HG03060 (cell line): ENCODE results near the gene POU5F2.

Experiments
- ATAC-seq: cut with Tn5 transposase; IDR thresholded peaks from one replicate; pipeline ENCODE4 v1.9.1; 2021; ENCODE audit warnings: low read depth, moderate number of reproducible peaks; ENCODE audit not compliant: unreplicated experiment

POU5F2 gene, protein sequence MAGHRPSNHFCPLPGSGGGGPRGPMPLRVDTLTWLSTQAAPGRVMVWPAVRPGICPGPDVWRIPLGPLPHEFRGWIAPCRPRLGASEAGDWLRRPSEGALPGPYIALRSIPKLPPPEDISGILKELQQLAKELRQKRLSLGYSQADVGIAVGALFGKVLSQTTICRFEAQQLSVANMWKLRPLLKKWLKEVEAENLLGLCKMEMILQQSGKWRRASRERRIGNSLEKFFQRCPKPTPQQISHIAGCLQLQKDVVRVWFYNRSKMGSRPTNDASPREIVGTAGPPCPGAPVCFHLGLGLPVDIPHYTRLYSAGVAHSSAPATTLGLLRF

DNA sequence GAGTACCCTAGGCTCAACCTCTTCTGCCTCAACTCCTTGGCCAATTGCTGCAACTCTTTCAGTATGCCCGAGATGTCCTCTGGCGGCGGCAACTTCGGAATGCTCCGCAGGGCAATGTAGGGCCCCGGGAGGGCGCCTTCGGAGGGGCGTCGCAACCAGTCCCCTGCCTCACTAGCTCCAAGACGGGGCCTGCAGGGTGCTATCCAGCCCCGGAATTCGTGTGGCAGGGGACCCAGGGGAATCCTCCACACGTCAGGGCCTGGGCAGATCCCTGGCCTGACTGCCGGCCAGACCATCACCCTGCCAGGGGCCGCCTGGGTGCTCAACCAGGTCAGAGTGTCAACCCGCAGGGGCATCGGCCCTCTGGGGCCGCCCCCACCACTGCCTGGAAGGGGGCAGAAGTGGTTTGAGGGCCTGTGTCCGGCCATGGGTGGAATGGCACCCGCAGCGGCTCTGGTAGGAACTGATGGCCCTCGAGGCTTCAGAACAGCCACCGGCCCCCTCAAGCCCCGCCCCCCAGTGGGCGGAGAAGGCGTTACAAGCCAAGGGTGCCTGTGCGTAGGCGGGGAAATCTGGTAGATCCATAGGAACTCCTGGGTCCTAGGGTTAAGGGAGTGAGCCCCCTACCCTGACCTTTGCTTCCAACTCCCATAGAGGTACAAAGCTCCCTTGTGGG is at the start of gene POU5F2:
Gene POU5F2 (minus strand): TSS at position 465 of the 676 bp plus-strand sequence. CDS start 37 bp downstream, at position 428.
- ATAC-seq = no peak

DNA sequence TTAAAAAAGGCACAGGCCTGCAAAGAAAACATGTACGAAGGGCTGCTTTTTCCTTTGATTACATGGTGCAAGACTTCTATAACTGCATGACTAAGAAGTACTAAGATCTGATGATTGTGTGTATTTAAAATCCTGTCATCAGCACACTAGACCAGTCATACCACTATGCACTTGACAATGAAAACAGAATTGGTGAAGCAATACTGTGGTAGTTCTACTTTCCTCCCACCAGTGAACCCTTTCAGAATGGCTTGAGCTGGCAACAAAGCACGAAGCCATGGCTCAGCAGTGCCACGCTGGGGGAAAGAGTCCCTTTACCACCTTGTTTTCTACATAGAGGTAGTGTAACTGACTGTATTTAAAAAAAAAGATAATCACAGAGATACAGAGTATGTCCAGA is 49.0 kb upstream of the POU5F2 start:
- ATAC-seq = no peak

DNA sequence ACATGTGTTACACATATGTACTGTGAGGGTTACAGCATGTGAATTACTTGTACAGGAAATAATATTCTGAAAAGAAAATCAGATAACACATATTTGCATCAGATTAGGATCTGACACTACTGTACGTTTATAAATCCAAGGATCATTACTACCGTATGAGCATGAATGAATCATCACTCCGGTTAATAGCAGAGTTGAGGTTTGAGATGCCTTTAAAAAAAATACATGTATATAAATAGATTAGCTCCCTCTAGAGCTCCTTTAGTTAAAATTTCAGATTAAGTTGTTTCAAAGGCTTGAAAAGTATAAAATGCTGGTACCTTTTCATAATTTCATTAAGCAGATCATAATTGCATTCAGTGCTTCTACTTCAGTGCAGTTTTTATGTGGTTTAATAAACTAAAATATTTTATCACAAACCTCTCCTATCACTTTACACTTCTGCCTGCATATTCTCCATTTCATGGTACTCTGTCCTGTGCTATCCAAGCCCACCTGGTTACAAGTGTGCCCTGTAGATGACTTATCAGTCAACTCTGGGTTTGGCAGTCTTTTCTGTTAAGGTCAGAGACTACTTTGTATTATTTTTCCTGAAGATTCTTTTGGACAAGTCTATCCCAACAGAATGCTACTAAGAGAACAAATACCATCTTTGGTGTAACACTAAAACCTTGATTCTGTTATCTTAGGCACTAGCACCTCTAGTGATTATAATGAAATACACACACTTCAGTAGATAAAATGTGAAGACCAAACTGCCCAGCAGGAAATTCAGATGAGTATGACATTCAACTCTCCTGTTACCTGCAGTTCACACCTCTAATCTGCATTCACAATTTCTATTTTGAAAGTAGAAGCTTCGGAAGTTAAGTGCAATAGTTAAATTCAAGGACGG is 48.0 kb upstream of the POU5F2 start:
- no peak for ATAC-seq

DNA sequence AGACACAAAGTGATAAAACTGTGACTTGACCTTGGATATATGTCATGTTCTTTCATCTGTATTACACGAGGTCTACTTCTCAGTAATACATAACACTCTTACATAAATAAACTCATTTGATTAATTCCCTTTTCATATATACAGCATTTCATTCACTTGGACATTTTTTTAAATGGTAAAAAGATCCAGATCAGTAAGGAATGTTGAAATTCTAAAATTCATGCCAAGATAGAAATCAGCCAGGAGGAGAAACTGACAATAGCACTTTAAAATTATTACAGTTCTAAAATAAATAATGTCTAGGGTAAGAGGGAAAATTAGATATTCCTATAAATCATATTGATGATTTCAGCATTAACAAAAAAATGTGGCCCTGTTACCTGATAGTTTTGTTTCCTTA is 46.2 kb upstream of the POU5F2 start:
- no peak for ATAC-seq

DNA sequence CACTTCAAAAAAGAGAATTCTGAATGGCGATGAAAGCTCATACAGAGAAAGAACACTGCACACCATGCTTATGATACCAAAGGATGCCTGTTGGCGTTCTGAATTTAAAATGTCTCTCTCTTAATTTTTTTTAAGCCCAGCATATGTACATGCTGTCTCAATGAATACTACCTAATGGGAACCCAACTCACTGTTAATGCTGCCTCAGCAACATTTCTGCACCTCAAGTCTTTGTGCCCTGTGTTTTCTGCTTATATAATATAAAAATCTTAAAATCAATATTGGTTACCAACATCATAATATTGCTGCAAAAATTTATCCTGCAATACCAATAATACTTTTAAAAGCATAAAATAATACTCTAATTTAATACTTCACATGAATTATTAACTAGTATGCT is 44.1 kb upstream of the POU5F2 start:
- no peak for ATAC-seq

DNA sequence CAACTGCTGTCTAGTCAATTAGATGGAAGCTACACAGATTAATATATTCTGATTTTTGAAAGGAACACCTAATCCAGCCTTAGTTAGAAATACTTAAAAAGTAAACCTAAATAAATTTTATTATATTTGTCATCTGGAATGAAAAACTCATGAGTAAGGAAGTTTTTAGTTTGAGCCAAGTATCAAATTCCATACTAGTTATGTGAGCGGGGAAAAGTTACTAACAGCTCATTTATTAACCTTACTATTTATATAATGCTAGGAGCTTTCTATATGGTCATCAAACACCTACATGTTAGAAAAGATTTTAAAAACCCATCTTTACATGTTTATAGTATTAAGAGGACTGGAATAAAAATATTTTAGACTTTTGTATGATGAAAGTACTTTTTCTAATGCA is 41.6 kb upstream of the POU5F2 start:
- no peak for ATAC-seq

DNA sequence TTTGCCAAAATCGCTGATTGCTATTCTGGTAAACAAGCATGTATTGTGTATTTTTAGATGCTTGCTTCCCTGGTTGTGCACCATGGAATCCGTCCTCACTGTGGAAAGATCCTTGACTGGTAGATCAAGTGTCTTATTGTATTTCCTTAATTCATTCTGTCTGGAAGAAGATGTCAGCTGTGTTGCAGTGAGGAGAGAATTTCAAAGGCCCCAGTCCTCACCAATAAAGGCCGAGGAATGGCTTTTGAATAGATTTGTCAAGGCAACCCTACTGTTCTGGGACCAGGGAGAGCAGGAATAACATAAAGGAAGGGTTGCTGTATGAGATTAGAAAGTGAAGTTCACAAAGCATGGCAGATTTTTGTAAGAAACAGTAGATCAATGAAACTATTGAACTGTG is 36.2 kb upstream of the POU5F2 start:
- no peak for ATAC-seq

DNA sequence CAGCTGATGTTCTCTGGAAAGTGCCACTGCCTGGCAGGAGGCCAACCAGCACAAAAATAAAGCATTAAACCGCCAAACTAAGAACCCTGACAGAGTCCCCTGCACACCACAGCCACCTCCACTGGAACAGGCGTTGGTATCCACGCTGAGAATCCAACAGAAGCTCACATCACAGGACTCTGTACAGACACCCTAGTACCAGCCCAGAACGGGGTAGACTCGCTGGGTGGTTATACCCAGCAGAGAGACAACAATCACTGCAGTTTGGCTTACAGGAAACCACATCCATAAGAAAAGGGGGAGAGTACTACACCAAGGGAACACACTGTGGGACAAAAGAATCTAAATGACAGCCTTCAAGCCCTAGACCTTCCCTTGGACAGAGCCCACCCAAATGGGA is 15.0 kb upstream of the POU5F2 start:
- no peak for ATAC-seq

DNA sequence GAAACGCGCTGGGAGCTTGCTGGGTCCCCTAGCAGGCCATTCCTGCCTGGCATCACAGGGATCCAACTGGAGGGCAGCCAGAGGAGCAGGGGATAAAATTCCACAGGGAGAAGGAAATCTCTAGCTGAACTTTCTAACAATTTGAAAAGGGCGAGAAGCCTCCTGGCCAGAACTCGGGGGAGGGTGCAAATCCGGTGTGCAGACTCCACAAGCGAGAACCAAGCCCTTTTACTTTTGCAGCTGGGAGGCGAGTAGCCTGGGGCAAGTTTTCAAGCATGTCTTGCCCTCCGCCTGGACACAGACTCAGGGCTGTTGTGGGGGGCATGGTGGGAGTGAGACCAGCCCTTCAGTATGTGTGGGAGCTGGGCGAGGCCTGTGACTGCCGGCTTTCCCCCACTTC is 14.3 kb upstream of the POU5F2 start:
- ATAC-seq = no peak

DNA sequence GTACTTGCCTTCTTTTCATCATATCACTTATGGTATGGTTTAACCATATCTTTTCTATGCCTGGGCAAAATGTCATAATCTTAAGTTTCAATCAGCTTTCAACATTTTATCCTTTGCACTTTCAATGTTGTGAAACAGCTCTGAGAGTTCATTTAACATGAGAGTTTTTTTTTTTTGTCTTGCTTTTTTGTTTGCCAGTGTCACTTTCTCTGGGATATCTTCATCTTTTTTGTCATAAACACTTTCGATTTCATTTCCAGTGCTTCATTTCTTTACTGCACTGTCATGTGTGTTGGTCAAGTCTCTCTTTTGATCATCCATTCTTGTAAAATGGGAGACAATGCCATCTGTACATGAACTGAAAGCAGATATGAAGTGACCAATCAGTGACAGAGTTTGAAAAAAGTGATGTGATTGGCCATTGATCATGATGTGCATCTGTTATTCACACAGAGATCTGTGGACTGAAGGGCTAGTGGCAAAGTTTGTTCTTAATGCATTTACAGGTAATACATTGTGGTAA is 7.5 kb upstream of the POU5F2 start:
- no peak for ATAC-seq

DNA sequence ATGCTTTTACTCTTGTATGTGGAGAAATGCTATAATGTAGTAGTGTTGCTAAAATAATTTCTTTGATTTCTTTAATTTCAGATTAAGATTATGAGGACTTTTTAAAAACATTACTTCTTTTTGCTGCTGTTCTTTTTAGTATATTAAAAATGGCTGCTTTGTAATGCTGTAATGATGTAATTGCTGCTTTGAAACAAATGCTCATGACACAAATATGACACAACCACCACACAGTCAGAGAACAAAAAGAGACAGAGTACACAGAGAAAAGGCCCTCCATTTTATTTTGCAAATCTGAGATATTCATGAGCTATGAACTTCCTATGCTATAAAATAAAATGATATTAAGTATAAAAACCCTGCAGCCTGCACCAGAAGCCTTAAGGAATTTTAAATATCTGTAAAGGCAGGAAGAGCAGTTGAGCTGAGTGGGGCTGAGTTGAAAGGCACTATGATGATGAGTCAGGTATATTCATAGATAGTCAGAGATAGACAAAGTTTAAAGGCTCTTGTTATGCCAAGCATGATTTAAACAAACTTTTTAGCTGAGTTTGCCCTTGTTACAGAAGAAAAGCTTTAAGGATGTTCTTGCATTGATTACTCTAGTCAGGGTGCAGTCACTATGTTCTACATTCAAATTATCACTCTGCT is 5.1 kb upstream of the POU5F2 start:
- ATAC-seq = no peak

DNA sequence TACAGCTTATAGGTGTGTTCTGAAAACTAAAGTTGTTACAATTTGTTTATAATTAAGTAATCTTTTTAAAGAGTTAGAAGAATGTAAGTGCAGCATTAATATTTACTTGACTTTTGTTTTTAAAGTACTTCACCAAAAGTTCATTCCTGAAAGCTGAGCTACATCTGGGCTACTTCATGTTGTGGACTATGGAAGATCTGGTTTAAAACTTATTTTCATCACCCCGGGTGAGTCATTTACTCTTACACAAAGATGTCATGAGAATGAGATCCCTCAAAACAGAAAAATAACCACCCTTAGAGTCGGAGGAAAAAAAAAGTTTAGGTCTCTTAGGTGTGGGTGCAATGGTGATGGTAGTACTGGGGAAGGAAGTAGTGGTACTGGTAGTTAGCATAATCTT is 5.1 kb downstream of the POU5F2 start:
- no peak for ATAC-seq

DNA sequence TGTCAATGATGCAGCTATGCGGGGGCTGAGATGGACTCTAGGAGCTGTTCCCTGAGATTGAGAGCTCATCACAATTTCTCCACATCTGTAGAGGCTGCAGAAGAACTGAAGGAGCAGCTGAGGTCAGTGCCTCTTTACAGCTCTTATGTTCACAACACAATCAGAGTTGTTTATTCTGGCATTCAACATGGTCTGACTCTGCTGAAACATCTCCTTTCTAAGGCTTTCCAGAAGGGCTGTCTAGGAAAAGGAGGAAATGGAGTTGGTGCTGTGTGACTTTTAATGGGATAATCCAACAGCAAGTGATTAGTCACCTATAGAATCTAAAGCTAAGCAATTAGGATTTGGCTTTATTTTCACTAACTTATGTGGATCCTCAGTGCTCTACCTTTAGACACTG is 6.0 kb downstream of the POU5F2 start:
- no peak for ATAC-seq

DNA sequence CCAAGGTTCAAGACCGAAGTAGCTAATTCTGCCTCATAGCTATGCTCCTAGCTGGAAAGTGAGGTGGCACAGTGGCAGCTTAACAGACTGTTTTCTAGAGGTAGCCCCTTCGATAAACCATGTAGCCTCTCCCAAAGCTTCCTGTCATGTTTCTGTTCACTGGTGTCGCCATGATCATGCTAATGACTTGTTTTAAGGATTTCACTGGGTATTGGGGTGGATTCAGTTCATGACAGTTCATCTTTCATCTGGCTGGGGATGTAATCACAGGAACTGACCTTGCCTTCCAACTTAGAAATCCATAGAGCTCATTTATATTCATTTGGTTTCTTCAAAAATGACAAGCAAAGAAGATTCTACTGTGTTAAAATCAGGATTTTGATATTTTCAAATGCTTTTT is 9.4 kb downstream of the POU5F2 start:
- no peak for ATAC-seq

DNA sequence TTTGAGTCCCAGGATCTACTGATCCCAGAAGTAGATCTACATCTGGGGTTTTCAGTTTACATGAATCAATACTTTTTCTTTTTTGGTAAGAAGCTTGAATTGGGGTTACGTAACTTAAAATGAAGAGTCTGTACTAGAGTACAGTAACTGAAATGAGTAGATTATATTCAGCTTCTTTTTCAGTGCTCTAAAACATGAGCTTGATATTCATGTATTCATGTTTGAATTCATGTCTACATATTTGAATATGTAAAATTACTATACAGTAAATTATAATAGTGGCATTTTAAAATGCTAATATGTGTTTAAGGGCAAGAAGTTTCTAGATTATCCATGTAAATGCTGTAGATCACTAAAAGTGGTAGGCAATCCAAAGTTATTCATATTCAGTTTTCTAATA is 14.8 kb downstream of the POU5F2 start:
- no peak for ATAC-seq

DNA sequence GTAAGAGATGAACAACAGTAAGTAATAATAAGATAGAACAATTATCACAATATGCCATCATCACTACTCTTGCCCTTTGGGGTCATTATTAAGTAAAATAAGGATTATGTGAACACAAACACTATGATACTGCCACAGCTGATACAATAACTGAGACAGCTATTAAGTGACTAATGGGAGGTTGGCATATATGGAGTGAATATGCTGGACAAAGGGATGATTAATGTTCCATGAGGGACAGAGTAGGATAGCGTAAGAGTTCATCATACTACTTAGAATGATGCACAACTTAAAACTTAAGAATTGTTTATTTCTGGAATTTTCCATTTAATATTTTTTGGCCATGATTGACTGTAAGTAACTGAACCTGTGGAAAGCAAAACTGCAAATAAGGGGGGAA is 16.6 kb downstream of the POU5F2 start:
- no peak for ATAC-seq

DNA sequence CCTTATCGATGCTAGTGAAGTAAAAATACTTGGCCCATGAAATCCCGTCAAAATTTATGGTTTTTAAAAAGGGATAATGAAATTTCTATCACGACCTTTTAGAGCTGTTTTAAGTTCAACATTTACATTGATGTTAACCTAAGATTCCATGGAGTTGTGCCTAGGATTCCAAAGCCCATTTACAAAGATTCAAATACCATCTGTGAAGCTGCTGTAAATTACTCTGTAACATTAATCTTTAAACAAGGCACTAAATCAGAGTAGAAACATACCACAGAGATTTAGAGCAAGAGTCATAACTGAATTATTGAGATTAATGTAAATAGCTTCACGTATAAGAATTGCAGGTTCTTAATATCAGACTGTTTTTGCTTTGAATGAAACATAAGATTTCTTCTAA is 17.7 kb downstream of the POU5F2 start:
- no peak for ATAC-seq

DNA sequence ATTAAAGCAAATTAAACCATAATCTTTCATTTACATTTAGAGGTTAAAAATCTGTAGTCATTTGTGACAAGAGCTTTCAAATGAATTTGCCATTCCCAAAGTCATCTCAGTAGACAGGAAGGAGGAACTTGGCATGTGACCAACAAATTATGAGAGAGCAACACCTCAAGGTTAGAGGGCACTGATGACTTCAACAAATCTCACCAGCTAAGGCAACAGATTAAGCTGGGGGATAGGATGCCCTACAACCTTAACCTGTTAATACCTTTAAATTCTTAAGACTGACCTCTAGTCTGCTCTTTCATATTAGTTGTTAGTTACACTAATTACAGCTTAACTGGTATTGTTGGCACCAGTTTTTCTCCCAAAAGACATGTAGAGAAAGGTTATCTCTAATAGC is 18.4 kb downstream of the POU5F2 start:
- no peak for ATAC-seq

DNA sequence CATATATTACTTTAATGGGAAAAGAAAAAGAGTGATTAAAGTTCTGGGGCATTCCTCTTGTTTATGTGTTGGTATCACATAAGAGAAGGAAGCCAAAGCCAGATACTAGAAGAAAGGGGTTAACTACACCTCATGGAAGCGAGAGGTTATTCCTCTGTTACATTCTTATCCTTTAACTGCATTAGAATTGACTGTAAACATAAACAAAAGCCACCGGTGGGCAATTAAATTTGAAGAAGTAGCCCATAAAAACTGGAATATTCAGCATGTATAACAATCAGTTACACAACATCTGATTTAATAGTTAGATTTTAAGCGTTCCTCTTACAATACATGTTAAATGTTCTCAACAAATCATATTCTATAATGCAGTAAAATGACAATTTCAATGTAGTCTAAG is 18.8 kb downstream of the POU5F2 start:
- ATAC-seq = no peak

DNA sequence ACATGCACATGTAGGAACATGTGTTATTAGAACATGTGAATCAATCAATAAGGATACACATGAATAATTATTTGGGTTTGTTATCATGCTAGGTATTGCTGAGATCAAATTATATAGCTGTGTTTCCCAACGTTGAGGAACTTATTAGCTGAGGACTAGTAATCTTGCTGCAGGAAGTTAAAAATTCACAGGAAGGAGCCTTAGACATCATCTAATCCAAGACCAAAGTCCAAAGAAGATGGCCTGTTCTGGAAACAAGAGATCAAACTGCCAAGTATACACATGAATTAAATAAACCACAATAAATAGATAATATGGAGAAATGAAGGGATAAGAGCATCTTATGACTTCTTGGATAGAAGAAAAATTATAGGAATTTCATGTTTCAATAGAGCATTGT is 19.9 kb downstream of the POU5F2 start:
- ATAC-seq = no peak

DNA sequence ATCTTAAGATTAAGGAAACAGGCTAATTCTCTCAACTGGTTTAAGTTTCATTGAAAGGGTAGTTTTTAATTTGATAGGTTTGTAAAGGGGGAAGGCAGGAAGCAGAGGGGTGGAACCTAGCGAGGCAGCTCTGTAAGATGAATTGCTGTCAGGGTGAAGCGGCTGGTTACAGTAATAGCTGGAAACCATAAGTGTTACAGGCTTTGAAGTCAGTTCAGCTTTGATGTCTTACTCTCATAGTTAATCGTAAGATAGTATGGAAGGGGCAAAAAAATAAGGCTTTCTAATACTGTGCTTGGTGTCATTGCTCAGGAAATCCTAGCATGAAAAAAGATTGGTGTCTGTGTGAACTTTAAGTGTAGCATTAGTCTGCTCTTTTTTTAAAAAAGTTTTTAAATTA is 20.3 kb downstream of the POU5F2 start:
- no peak for ATAC-seq
